Adrenal gland (tissue), 5 donors: Measurements from ENCODE around the gene CAMTA1.

Experiments used
- CTCF ChIP-seq, 6 experiments: fragments of 450-650 bp in 4 of 6; fragments of 200-600 bp in 2 of 6; sonication (generic) in 1 of 6; IDR thresholded peaks; 1 replicate in 5 of 6; 2 replicates in 1 of 6; pipeline versions ENCODE4 v1.5.1 to v1.8.0; 2016 to 2021; ENCODE audit warnings: antibody characterized with exemption in 6 of 6, mild to moderate bottlenecking in 2 of 6, moderate library complexity in 1 of 6
- POLR2A ChIP-seq, 2 donors: fragments of 450-650 bp; IDR thresholded peaks; one replicate each; pipeline ENCODE4 v1.6.1; 2017; ENCODE audit warnings: antibody characterized with exemption in 2 of 2, mild to moderate bottlenecking in 2 of 2, moderate library complexity in 1 of 2
- donor health status: DM: no; HTN: no; CAD: no.

- TF ChIP-seq POLR2A (IDR thresholded peaks at IDR 0.05) (no peak), CTCF (IDR thresholded peaks at IDR 0.05) (no peak)
Observed at GRCh38 chr1:7187112-7187493, 401.8 kb downstream of the CAMTA1 start.
